Endometrial microvascular endothelial cells (primary cell): Measurements from ENCODE around the gene TMTC2. TPM values are rescaled to one million over a fixed set of nuclear protein-coding genes. Genes with fewer than 3 reads are reported as not detected.

Experiments
- in situ Hi-C: cut with HindIII; loops from 2 replicates; pipeline ENCODE4 v1.10.0; 2017; ENCODE audit warnings: low sequenced_read_pairs, low pct_unique_long_range_greater_than_20kb; ENCODE audit errors: inconsistent ontology term
- total RNA-seq: library from RNA; depleted of rRNA; stranded (reverse); fragments of >200 nt; gene quantifications from one replicate; pipeline ENCODE4 v1.2.3, GENCODE V29; 2015; ENCODE audit errors: inconsistent ontology term

The TMTC2 gene
- total RNA-seq, 1 donor from 2014 or later = 6.8 TPM

DNA sequence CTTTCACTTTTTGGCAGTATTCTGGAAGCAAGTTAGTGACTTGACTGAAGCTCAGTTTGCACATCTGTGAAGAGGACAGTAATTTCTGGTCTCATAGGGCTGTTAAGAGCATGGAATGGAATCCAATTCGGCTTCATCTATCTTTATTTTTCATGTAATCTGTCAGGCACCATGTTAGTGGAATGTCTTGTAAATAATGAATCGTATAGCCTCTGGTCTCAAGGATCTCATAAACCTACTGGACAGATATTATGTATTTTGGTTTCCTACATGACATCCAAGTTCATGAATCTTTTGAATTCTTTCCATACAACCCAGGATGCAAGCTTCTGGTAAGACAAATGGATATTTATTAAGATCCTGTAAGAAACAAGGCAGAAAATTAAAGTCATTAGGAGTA is 24.0 kb downstream of the TMTC2 start:
- in situ Hi-C loops = no loop called here

DNA sequence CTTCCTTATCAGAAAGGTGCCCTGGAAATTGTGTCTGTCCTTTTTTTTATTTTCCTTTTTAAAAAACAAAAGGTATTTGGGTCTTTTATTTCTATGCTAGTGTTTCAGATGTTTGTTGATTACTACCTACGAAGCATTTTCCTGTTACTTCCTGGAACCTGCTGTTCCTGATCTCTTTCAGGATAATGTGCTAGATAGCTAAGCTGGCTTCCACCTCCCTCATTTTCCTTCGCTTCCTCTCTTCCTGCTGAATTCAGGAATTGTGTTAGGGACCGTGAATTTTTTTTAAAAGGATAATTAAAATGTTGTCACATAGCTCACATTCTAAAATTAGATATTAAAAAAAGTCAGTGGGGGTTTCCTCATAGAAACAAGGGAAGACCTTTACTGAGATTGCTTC is 27.7 kb downstream of the TMTC2 start:
- in situ Hi-C loops = no loop called here

DNA sequence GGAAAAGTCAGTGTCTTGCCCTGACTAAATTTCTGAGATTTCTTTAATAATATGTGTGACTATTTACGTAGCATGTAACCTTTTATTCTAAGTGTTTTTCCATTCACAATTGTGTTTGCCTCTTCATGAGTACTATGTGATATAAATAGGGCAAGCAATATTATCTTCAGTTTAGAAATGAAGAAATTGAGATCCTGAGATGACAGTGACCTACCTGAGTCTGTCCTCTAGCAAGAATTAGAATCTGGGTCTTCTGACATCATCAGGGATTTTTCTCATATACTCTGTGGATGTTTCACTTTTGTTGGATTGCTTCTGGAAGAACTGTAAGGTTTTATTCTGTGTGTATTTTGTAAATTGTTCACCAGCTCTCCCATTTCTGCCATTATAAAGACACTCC is 35.0 kb downstream of the TMTC2 start:
- in situ Hi-C loops = no loop called here

DNA sequence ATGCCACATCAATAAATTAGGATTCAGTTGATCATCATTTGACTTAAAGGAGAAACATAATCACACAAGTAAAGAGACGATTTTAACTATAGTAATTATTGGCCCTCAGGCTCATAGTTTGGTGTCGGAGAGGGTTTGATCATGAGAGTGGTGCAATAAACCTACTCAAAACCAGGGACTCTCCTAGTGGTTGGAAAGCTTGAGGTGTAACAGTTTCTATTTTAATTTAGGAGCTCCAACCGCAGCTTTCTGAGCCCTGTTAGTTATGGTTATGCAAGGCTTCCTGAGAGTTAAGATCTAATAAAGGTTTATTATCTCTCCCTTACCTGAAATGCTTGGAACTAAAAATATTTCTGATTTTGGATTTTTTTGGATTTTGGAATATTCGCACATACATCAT is 36.4 kb downstream of the TMTC2 start:
- in situ Hi-C loops = no loop called here

DNA sequence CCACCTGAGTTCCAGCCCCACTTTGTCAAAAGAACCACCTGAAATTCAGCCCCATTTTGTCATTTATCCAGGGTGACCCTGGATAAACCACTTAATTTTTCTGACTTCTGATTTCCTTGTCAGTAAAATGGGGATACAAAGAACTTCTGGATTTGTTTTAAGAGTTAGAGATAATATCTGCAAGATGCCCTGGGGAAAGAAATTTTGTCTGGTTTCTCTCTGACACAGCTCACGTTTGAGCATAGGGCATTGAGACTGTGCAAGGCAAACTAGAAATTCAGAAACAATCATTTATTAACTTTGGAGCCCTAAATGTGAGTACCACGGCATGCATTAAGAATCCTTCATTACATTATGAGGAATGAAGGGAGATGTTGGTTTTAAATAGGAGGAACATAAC is 37.2 kb downstream of the TMTC2 start:
- in situ Hi-C loops = no loop called here

DNA sequence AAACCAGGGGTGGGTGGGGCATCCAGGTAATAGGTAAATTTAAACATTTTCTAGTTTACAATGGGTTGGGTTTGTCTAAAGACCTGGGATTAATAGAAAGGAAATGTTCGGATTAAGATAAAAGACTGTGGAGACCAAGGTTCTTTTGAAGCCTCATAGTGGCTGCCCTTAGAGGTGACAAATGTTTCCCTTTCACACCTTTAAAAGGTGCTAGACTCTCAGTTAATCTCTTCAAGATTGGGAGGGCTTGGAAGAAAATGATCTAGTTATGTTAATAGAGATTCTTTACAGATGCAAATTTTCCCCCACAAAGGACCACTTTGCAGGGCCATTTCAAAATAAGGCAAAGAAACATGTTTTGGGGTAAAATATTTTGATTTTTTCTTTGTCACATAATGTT is 39.0 kb downstream of the TMTC2 start:
- in situ Hi-C loops = no loop called here

DNA sequence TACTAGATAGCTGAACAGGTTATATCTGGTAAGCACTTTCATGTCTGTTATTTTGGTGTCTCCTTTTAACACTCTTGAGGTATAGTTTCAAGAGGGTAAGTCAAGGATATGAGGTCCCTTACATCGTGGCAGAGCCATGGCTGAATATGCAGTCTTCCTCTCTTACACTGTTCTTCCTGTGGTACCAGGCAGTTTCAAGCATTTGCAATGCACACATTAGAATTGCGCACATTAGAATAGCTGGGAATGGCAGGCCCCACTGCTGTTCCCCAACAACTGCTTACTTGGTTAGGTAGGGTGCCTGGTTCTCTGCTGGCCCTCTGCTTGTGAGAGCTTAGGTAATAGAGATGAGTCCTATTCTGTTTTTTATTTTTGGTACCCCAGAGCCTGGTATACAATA is 41.2 kb downstream of the TMTC2 start:
- in situ Hi-C loops = no loop called here

DNA sequence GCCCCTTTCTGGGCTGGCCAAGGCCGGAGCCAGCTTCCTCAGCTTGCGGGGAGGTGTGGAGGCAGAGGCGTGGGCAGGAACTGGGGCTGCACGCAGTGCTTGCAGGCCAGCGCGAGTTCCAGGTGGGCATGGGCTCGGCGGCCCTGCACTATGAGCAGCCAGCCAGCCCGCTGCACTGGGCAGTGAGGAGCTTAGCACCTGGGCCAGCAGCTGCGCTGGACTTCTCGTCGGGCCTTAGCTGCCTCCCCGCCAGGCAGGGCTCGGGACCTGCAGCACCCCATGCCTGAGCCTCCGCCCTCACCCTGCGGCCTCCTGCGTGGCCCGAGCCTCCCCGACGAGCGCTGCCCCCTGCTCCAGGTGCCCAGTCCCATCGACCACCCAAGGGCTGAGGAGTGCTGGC is 42.0 kb downstream of the TMTC2 start:
- in situ Hi-C loops = no loop called here

DNA sequence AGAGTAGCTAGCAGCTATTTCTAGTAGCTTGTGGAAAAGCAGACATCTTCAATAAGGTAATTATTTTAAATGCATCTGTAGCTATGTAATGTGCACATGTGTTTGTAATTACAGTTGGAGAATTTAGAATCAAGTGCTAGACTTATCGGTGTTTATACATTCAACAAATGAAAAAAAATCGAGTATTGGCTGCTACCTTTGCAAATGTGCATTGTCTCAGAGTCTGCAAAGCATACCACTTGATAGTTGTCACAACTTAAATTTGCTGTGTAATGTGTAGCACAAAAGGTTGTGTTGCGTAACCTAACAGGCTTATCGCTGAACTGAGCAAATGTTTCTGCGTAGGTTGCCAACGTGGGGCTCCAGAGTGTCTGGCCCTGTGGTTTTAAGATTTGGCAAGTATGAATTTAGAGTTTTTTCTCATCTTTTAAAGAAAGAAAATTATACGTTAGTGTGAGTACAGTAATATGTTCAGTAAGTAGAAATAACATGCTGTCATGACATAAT is 44.3 kb downstream of the TMTC2 start:
- in situ Hi-C loops = no loop called here

DNA sequence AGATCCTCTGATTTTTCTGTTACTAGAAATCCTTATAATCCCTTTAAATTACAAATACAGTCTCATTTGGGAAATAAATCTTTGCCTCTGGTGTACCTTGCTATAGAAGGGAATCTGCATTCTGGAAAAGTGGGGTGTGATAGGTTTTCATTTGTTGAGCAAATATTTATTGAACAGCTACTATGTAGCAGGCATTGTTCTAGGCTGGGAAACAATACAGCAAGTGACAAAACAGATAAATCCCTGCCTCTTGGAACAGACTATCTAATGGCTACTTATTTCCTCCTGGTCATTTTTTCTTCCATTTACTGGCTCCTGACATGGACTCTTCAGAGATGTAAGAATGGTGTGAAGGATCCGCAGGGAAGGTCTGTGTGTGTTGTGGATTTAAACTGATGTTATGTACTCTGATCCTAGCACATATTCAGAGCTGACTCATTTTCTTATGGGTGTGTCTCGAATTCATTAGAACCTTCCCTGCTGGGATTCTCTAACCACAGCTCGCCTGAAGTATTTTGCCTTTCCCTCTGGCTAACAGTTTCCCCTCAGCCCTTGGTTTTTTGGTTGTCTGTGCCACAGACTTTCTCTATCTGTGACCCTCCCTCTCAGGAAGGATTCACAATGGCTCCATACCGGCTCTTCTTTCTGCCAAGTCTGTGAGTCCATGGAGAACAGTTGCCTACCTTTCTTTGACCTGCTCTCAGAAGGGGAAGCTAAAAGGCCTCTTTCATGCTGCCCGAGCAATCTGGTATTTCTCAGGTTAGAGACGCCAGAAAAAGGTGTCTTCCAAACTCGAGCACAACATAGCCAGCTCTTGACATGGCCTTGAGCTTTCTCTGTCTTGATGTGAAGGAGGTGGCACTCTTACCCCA is 53.7 kb downstream of the TMTC2 start:
- in situ Hi-C loops = no loop called here

DNA sequence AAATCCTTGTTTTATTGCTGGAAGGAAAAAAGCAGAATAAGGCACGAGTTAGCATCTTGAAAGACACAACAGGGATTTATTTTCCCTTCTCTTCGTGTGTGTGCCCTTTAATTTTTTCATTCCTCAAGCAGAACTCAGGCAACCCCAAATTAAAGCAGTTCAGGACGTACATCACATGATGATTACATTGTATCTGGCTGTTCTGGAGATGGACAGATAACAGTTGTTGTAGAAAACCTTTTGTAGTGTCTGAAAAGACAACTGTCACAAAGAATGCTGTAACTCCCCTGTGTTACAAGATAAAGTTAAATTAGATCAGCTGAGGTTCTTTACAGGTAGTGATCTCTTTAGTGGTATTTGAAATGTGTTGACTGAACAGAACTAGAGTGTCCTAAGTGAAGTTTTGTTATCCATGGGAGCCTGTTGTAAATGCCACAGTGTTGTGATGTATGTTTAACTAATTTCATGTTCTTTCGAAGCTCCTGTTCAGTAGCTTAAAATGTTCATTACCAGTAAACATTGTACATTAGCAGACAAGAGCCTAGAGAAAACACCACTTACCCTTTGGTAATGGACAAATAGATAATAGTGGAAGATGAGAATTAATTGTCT is 58.5 kb downstream of the TMTC2 start:
- in situ Hi-C loops = no loop called here

DNA sequence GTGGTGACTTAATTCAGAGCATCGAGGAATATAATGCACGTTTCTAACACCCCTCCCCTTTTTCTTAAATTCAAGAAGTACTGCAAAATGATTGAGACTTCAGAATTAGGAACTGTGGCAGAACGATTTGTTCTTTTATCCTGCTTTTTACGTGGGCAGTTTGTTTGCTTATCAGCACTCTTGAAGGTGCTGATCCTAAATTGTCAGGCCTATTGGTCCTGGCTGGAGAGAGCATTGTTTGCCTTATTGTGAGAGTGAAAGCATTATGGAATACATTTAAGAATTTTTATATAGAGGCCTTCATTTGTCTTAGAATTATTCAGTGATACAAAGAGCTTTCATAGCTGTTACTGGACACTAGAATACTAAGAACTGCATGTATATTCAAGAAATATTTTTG is 59.1 kb downstream of the TMTC2 start:
- in situ Hi-C loops = no loop called here

DNA sequence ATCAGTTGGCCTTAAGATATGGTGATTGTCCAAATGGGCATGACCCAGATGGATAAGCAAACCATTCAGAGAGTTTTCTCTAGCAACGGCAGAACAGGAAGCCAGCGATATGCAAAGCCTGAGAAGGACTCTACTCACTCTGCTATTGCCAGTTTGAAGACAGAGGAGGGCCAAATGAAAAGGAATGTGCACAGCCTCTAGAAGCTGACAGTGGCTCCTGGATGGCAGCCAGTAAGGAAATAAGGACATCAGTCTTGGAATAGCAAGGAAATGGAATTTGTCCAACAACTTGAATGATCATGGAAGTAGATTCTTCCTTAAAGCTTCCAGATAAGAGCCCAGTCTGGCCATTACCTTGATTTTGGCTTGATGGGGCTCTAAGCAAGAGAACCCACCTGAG is 60.0 kb downstream of the TMTC2 start:
- in situ Hi-C loops = no loop called here

DNA sequence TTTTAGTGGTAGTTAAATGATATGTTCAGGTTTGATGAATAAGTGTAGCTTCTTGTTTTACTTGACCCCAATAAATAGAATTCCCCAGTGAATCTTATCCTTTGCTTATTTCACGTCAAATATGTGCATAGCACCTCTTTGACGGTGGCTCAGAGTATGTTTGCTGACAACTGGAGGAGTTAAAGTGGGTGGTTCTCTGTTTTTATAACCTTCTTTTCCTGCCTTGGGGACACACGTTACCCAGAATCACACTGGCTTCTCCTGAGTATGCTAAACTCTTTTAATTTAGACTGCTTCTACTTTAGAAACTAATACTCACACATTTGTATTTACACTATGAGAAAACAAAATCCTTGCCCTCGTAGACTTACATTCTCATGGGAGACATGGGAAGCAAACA is 62.3 kb downstream of the TMTC2 start:
- in situ Hi-C loops = no loop called here

DNA sequence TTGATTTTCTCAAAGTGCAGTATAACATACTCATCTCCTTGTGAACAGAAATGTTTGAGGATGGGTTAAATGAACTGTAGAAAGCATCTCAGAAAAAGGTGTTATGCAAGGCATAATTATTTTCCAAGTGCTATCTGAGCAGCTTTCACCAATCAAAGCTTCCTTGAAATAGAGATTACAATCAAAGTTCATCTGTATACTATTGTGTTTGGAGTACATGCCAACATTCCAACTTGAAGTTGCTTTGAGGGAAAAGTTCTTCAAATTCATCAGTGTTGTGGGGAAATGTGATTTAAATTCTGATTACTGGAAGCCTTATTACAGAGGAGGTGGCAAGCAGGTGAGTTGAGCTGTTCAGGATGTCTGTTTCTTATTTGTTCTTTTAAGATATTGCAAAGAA is 68.2 kb downstream of the TMTC2 start:
- in situ Hi-C loops = no loop called here

DNA sequence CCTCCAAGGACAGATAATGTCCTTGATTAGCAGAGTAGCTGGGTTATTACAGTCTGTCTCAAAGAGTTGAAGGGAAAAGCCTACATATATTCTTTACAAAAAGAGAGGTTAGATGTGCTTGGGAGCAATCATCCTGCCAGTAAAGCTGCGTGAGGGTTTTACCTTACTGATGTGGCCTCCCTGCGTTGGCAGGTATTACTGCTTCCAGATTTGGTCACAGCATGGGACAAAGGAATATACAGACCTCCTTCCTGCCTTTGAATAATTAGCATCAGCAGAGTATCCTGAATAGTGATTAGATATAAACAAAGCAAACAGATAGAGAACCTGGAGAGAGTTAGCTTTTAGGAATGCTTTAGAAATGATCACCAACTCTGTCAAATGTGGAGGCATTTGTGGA is 69.6 kb downstream of the TMTC2 start:
- in situ Hi-C loops = no loop called here

DNA sequence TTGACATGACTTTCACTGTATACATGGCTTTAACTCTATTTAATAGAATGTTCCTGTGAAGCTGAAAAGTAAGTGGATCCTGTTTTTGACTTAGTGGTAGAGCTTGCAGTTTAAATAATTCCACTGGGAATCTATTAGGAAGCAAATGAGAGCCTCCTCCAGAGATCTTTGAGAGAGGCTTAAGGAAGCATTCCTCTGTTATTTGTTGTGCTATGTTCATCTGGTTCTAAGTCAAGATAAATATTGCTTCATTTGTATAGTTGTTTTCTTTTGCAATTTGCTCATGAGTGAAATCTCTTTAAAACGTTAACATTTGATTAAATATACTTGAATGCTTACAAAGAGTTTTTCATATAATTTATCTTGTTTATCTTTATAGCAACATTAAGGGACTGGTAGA is 70.4 kb downstream of the TMTC2 start:
- in situ Hi-C loops = no loop called here

DNA sequence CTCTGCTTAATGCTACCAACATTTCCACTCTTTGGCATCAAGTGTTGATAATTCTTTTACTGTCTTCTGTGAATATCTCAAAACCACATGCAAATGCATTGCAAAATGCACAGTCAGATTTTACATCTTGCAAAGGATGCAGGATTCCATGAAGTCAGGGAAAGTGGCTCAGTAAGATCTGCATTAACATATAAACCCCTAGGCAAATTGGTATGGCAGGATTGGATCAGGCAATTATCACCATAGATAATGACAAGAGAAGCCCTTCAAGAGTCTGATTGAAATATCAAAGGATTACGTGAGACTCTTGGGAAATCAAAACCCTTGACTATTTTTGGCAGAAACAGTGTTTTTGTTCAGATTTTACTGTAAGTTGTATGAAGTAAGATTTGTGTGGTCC is 71.0 kb downstream of the TMTC2 start:
- in situ Hi-C loops = no loop called here

DNA sequence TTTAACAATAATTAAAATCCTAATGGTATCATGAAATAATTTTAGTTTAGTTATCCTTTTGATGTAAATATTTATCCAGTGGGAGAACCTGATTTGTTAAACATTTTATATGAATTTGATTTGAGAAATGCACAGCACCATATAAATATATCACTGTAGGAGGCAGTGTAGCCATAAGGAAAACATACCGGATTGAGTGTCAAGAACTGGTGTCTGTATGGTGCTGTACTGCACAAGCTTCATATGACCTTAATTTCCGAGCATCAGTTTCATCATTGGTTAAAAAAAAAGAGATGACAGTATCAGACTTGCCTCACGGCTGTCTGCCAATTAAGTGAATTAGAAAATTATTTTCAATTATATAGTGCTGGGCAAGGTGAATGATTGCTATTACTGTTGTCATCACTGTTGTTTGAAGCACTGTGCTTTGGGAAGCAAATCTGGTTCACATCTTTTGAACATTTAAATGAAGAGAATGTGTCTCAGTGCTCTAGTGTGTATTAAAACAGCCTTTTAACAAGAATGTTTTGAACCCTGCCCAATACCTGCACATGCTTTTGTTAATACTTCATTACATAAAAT is 72.1 kb downstream of the TMTC2 start:
- in situ Hi-C loops = no loop called here

DNA sequence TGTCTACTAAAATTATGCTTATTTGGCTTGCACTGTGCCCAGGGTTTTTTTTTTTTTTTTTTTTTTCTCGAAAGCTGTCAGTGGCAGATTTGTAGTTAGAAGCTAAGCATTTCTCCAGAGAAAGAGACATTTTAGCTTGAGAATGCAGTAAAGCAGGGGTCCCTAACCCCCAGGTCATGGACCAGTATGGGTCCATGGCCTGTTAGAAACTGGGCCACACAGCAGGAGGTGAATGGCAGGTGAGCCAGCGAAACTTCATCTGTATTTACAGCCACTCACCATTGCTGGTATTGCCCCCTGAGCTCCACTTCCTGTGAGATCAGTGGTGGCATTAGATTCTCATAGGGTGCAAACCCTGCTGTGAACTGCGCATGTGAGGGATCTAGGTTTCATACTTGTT is 73.7 kb downstream of the TMTC2 start:
- in situ Hi-C loops = no loop called here
